GM18907 (cell line): Measurements from ENCODE around the gene MDH1B.
"Not testable (repeated sequence)": the region's sequence is repeated elsewhere in the genome, so short reads cannot be mapped to it uniquely, and the experiment has no call there.

Source experiments
- ATAC-seq: cut with Tn5 transposase; IDR thresholded peaks from one replicate; pipeline ENCODE4 v1.9.1; 2021; ENCODE audit warnings: mild to moderate bottlenecking, moderate library complexity; ENCODE audit not compliant: unreplicated experiment

MDH1B gene

DNA sequence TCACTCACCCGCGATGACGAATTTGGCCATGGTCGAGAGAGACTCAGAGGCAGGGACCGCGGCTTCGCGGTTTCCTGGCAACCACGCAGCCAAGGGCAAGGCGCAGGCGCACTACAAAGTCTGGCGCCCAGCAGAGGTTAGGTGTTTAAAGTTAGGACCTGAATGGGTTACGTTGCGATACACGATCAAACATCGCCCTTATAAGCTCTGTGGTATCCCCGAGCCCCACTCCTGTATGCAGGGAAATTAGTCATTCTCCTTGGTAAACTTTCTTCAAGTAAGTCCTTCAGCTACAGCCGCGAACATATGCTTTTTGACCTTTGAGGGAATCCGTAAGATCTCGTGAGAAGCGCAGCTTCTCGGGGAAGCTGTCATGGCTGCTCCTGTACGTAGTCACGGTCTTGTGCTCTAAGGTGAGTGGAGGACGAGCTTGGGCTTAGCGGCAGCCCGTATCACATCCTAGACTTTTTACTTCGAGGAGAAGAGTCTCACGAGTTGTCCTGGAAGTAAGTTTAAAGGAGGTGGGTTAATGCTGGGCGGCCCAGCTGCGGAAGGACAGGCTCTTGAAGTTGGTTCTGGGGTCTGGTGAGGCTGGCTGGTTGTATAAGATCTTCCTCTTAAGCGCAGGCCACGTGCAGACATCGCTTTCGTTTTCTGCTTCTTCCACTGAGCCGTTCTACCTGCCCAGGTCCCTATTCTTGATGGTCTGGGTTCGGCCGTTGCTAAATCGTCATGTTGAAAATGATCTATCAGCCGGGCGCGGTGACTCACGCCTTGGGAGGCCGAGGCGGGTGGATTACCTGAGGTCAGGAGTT is at the start of gene MDH1B, which contains the start of gene FASTKD2:
TSS of gene MDH1B (minus strand) at position 87 of the 815 bp plus-strand sequence. CDS start at position 30, 57 bp downstream.
TSS of gene FASTKD2 (plus strand) at position 365 of the 815 bp plus-strand sequence. CDS start 1,088 bp downstream, outside the sequence.
- ATAC-seq: peak; percentile 93

DNA sequence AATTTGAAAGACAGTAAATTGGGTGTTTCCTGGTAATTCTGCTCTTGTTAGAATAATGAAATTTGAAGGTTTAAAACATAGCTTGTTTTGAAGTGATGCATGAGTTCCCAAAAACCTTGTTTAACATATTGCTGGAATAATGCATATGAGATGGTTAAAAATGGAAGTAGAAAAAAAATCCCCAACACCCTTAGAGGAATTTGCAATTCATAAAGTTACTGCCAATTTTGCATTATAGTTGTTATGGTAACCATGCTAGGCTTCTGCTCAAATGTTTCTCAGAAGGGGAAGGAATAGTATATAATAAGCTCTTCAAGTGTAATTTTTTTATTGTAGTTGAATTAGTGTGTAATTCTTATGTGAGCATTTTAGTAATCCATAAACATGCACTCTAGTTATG is 49.4 kb upstream of the MDH1B start:
- ATAC-seq: no peak

DNA sequence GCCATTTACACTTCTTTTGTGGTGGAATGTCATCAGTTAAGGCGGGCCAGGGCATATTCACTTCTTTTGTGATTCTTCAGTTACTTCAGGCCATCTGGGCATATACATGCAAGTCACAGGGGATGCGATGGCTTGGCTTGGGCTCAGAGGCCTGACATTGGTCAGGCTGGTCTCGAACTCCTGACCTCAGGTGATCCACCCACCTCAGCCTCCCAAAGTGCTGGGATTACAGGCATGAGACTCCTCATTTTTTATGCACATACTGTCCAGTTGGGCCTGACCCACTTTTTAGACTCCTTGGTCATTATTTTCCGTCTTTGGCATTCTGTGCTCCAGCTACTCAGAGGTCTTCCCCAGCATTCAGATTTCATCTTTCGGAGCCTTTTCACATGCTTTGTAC is 47.3 kb upstream of the MDH1B start:
- not testable (repeated sequence) for ATAC-seq

DNA sequence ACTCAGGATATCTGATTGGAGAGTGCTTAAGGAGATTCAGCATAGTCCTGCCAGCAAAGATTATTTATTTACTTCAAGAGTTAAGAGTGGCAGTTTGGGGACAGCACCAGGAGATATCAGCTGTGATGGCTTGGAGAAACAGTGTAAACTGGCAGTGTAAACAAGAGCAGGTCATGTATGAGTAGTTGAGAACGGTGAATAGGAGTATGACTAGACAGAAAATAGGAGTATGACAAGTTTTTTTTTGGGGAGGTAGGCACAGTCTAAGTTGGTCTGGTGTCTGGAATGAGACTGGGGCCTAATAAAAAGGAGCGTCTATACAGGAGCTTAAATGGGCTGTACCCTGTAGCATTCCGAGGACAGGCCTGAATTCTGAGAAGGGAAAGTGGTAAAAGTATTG is 42.5 kb upstream of the MDH1B start:
- not testable (repeated sequence) for ATAC-seq

DNA sequence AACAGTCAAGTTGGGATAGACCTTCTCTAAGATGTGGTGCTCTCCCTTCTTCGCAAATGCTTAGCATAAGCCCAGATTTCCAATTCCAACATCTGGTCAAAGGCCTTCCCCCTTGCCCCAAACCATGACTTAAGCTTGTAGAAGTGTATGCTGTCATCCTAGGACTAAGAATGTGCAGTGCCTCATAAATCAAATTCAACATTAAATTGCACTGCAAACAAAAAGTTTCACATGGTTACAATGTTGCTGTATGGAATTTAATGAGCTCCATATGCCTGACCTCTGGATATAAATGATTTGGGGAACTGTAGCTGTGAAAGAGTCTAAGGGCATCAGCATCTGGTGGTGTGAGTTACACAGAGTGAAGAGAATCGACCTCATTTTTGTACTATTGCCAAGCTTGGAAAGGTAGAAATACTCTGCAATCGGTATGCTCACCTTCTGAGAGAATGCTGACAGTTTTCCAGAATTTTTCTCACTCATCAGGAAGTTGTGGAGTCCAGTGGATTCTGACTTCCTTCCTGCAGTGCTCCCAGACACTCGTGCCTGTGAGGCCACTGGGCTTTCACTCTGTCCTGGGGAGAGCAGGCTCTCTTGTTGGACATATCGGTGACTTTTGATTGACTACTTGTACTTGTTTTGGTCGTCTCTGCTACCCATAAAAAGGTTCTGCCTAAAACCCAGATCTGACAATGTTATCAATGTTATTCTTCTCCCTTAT is 40.9 kb upstream of the MDH1B start:
- no peak for ATAC-seq

DNA sequence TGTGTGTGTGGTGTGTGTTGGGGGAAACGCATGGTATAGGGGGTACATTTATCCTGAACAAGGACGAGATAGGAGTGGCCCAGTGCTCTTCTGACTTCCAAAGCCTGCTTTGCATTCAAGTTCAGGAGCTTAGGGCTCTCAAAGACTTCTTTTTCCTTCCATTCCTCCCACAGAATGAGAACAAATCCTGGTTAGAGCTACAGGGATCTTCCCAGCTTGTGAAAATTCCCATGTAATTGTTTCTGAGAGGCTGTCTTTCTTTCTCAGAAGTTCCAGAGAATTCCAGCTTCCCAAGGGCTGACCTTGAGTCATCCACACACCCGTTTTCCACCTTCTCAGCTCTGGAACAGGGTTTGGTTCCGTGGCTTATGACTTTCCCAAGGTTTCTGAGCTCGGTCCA is 39.2 kb upstream of the MDH1B start:
- no peak for ATAC-seq

DNA sequence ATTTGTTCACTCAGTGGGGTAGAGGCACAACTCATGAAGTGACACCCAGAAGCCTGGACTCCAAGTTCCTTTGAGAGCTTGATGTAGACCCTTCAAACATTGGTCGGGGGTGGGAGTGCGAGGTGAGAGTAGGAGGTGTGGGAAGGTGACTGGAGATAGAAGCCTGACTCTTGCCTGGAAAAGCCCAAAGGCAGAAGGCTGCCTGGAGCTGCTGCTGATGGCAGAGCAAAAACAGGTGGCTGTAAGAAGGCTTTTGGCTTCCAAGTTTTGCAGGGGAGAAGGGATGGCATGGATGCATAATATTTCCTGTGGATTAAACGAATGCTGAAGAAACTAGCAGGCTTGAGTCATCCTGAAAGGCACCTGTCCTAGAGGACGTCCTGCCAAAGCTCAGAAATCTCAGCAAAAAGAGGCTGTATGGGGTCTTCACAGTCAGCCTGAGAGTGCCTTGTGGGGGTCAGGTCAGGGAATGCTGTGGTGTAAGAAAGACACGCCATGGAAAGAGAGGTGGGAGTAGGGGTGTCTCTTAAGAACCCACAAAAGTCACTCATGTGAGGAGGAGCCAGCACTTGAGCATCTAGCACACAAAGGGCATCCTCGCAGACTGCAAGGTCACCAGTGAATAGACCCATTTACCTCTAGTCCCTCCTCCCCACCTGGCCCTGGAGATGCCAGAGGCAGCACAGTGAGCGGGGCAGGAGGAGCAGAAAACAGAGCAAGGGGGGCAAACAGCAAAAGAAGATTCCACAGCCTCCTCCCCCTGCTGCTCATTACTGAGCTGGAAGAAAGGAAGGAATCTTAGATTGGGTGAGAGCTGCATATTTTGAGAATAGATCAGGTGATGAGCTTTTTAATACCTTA is 37.8 kb upstream of the MDH1B start:
- ATAC-seq: no peak

DNA sequence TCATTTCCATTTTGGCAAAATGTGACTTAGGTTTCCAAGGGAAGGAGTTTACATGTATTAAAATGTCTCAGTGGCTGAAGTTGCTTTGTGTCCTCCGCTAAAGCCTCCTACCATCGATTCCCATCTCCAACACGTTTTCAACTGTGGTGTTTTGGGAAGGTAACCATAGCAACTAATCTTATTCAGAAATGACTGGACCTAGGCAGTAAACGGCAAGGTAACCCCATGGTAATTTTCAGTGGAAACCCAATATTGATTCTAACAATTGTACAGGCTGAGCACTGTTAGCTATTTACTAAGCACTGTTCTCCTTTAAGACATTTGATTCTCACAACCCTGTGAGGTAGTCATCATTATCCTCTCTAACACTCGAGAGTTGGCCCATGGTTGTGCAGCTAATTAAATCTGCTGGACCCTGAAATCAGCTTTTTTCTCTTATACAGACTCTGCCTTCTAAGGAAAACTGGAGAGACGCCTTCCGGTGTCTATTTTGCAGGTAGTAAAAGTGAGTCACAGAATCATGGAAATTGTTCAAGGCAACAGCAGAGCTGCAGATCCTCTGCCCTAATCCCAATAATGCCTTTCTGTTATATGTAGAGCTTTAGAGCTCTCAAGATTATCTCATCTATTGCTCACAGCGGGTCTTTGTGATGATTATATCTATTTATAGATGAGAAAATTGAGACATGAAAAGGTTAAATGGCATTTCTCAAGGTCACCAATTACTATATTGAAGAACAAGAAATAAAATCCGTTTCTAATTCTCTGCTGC is 36.5 kb upstream of the MDH1B start:
- no peak for ATAC-seq

DNA sequence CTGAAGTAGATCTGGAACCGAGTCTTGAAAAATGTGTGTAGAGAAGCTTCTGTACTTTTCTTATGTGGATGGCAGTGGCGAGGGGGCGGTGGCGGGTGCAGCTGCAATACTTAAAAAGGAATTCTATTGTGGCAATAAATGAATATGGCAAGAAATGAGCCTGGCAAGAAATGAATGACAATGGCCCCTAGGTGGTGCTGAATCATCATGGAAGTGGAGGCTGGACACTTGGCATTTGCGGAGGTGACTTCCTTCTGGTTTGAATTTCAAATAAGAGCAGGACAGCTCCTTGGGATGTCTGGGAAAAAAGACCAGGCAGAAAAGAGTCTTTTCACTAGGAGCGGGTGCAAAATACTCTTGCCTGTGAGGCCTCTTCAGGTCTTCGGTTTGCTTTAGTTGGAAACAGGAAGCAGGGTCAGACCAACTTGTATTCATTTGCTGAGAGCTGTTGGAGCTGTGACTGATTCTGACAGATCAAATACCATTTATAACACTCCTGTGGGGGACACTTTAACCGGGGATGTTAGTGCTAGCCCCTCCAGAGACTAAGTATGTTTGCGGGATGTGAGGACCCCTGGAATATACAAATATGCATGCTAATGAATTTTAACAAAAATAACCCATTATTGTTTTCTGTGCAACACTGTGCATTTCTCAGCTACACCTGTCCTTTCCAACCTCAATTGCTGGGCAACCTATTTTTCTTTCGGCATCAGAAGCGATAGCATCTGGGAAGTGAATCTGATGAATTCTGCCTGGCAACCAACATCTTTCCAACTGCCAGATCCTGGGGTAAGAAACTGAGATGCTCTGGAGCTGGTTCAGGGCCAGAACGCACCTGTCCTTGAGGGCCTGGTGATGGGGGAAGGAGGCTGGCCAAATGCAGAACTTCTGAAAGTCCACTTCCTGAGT is 35.6 kb upstream of the MDH1B start:
- peak; percentile 59 for ATAC-seq

DNA sequence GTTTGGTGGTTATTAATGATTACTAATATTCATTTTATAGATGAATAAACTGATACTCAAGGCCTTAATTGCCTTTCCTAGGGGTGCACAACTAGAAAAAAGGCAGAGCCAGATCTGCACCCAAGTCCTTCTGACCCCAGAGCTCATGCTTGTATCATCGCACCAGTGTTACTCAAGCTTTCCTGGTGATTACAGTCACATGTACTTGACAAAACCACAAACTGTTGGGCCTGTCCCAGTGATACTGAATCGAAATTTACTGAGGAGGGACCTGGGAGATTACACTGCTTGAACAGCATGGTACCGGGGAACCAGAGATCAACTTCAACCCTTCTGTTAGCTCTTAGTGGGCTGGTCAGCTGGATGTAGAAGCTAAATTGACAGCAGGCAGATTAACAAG is 34.0 kb upstream of the MDH1B start:
- no peak for ATAC-seq

DNA sequence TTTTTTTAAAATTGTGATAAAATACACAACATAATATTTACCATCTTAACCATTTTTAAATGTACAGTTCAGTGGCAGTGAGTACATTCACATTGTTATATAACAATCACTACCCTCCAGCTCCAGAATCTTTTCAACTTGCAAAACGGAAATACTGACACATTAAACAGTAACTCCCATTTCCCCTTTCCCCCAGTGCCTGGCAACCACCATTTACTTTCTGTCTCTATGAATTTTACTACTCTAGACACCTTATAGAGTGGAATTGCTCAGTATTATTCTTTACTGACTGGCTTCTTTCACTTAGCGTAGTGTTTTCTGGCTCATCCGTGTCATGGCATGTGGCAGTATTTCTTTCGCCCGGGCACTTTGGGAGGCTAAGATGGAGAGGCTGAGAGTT is 32.9 kb upstream of the MDH1B start:
- peak; percentile 73 for ATAC-seq

DNA sequence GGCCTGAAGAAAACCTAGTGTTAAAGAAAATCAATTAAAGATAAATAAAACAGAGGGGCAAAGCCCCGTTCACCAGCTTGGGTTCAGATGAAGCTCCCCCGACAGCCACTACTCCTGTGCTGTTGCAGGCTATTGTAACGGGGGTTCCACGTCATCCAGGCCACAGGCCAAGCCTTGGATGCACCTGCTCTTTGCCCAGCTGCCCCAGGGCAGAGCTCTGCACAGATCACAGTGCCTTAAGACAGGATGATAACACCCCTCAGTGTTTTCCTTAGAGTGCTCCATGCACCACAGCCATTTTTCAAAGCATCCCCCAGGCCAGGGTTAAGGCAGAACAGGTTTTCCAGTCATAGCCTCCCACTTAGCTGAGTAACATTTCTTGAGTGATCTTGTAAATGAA is 32.2 kb upstream of the MDH1B start:
- no peak for ATAC-seq

DNA sequence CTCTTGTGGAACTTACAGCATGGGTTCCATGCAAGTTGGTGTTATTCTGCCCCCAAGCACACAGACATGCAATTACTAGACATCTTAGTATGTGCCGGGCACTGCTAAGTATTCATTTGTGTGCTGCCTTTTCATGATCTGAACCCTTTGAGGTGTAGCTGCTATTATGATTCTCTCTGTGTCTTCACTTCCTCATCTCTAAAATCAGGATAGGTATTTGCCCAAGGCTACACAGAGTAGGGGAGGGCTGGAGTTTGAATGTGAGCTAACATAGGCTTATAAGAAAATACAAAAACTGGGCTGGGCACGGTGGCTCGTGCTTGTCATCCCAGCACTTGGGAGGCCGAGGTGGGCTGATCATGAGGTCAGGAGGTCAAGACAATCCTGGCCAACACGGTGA is 27.5 kb upstream of the MDH1B start:
- ATAC-seq: no peak

DNA sequence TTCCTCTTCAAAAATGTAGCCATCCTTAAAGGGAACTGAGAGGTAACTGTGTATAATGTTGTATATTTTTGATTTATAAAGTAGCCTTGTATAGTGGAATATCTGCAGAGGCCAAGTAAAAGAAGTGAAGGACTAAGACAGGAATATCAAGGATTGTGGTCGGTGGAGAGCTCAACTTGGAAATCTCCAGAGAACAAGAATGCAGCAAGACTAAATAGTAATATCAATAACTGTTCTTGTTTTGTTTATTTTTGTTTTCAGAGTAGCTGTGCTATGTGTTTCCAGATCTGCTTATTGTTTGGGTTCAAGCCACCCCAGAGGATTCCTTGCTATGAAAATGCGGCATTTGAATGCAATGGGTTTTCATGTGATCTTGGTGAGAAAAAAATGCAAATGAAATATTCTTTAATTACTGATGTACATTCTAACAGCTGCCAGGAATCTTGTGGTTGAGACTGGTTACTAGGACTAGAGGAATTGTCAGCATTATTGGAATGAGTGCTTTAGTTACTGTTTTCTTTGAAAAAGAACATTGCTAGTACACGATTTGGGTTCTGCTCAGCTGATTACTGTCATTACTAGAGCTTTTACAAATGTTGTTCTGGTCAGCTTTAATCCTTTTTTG is 25.3 kb upstream of the MDH1B start:
- no peak for ATAC-seq

DNA sequence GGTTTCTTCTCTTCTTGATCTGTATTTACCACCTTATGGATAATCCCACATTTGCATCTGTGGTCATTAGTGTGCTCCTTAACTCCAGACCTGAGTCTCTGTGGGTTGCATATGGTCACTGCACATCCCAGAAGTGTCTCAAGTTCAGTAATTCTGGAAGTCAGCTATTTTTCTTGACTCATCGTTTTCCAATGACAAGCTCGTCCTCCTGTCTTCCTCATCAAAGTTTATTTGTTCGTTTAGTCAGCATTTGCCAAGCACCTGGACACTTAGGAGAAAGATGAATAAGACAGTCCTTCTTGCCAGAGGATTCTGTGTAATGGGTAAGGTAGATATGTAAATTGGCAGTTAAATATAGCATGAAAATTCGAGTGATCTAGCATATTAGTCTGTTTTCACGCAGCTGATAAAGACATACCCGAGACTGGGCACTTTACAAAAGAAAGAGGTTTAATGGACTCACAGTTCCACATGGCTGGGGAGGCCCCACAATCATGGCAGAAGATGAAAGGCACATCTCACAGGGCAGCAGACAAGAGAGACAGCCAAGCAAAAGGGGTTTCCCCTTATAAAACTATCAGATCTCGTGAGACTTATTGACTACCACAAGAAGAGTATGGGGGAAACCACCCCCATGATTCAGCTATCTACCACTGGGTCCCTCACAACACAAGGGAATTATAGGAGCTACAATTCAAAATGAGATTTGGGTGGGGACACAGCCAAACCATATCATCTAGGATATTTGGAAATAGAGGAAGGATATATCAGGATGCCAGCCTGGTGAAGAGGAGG is 19.6 kb upstream of the MDH1B start:
- ATAC-seq: no peak

DNA sequence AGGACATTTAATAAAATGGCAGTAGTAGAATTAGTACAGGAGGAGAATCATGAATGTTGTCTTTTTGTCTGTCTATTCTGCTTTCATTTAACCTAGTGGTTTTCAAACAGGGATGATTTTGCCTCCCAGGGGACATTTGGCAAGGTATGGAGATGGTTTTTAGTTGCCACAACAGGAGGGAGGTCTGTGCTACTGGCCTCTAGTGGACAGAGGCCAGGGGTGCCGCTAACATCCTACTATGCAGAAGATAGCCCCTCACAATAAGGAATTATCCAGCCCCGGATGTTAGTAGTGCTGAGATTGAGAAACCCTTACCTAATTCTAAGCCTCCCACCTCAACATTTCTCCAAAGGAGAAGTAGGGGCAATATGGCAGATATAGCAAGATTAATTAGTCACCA is 18.6 kb upstream of the MDH1B start:
- ATAC-seq: no peak

DNA sequence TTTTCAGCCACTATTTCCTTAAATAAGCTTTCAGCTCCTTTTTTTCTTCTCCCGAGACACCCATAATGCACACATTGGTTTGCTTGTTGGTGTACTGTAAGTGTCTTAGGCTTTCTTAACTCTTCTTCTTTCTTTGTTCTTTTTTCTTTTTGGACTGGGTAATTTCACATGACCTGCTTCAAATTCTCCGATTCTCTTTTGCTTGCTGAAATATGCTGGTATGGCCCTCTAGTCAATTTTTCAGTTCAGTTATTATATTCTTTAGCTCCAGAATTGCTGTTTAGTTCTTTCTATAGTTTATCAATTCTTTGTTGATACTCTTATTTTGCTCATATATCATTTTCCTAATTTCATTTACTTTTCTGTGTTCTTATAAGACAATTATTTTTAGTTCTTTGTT is 15.5 kb upstream of the MDH1B start:
- ATAC-seq: no peak

DNA sequence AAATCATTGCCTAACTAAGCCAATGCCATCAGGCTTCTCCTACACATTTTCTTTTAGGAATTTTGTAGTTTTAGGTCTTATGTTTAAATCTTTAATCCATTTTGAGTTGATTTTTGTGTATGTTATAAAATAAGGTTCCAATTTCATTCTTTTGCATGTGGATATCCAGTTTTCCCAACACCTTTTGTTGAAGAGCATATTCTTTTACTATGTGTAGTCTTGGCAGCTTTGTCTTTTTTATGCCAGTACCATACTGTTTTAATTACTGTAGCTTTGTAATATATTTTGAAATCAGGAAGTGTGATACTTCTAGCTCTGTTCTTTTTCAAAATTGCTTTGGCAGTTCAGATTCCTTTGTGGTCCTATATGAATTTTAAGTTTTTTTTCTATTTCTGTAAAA is 11.3 kb upstream of the MDH1B start:
- ATAC-seq: no peak
